Measurements from ENCODE around the gene CCM2L.
A peak's percentile ranks its signal among the peaks of the same experiment; 100 is the strongest.

CCM2L gene

GRCh38 chr20:32036716-32037485 lies 26.7 kb downstream of the CCM2L start:
- peak overlapping the region; percentile 1 for H2AFZ ChIP-seq (ENCODE audit: low read depth, low read length, severe bottlenecking)
- H3K9me2 ChIP-seq (replicated peaks; ENCODE audit: insufficient read depth, low read length) = no peaks in the 10 kb centered on the region
- H3K9me3 ChIP-seq (ENCODE audit: insufficient read depth, low read length) = no peaks in the 10 kb centered on the region
- no peaks in the 10 kb centered on the region for H4K20me1 ChIP-seq (ENCODE audit: low read depth, low read length)
- peak overlapping the region; percentile 81 for H3K4me2 ChIP-seq (ENCODE audit: low read depth, low read length, poor library complexity, severe bottlenecking)
- H3K27ac ChIP-seq (ENCODE audit: low read depth, low read length) = peak overlapping the region; percentile 99
- H3F3A ChIP-seq (ENCODE audit: insufficient read depth) = peaks cover 78% of the 10 kb centered on the region
- no peak for TF ChIP-seq EZH2phosphoT487 (conservative IDR thresholded peaks at IDR 0.05; ENCODE audit: low read length)
- TF ChIP-seq, protein P1, sequence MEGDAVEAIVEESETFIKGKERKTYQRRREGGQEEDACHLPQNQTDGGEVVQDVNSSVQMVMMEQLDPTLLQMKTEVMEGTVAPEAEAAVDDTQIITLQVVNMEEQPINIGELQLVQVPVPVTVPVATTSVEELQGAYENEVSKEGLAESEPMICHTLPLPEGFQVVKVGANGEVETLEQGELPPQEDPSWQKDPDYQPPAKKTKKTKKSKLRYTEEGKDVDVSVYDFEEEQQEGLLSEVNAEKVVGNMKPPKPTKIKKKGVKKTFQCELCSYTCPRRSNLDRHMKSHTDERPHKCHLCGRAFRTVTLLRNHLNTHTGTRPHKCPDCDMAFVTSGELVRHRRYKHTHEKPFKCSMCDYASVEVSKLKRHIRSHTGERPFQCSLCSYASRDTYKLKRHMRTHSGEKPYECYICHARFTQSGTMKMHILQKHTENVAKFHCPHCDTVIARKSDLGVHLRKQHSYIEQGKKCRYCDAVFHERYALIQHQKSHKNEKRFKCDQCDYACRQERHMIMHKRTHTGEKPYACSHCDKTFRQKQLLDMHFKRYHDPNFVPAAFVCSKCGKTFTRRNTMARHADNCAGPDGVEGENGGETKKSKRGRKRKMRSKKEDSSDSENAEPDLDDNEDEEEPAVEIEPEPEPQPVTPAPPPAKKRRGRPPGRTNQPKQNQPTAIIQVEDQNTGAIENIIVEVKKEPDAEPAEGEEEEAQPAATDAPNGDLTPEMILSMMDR (IDR thresholded peaks at IDR 0.05; ENCODE audit: insufficient read depth, low read length, poor library complexity, severe bottlenecking) = no peak
- H3K79me2 ChIP-seq (ENCODE audit: insufficient read depth, low read length) = no peaks in the 10 kb centered on the region
- no peaks in the 10 kb centered on the region for H3K36me3 ChIP-seq (ENCODE audit: low read length)
- peak overlapping the region; percentile 30 for H3K4me3 ChIP-seq (ENCODE audit: insufficient read depth, low read length, poor library complexity, severe bottlenecking)
- no peaks in the 10 kb centered on the region for H3K27me3 ChIP-seq (ENCODE audit: low read length)
- peak overlapping the region; percentile 63 for H3K9ac ChIP-seq (ENCODE audit: low read length)

DNA sequence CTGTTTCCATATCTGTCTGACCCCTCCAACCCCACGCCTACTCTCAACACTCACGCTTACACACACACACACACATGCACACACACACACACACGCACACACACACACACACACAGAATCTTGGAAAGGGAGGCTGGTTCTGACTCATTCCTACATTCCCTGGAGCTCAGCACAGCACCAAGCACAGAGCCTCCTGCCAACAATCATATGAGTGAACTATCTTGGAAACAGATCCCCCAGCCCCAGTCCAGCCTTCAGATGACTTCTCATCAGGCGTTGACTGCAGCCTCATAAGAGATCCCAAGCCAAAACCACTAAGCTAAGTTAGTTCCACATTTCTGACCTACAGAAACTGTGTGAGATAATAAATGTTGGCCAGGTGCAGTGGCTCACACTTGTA lies 27.7 kb downstream of the CCM2L start:
- Histone ChIP-seq H3K79me2 (ENCODE audit: insufficient read depth, low read length) (no peaks in the 10 kb centered on the region), H3K9me2 (replicated peaks; ENCODE audit: insufficient read depth, low read length) (no peaks in the 10 kb centered on the region), H4K20me1 (ENCODE audit: low read depth, low read length) (no peaks in the 10 kb centered on the region), H3F3A (ENCODE audit: insufficient read depth) (peaks cover 82% of the 10 kb centered on the region), H3K27ac (ENCODE audit: low read depth, low read length) (peak overlapping the region; percentile 99), H3K36me3 (ENCODE audit: low read length) (no peaks in the 10 kb centered on the region), H3K4me2 (ENCODE audit: low read depth, low read length, poor library complexity, severe bottlenecking) (peak overlapping the region; percentile 81), H3K27me3 (ENCODE audit: low read length) (no peaks in the 10 kb centered on the region), H3K4me3 (ENCODE audit: insufficient read depth, low read length, poor library complexity, severe bottlenecking) (peak overlapping the region; percentile 30), H2AFZ (ENCODE audit: low read depth, low read length, severe bottlenecking) (no peak overlapping the region), H3K9ac (ENCODE audit: low read length) (peak overlapping the region; percentile 63), H3K9me3 (ENCODE audit: insufficient read depth, low read length) (no peaks in the 10 kb centered on the region)
- TF ChIP-seq EZH2phosphoT487 (conservative IDR thresholded peaks at IDR 0.05; ENCODE audit: low read length) = no peak
- TF ChIP-seq, protein P1 (IDR thresholded peaks at IDR 0.05; ENCODE audit: insufficient read depth, low read length, poor library complexity, severe bottlenecking) = no peak

GRCh38 chr20:32040142-32040953 lies 30.1 kb downstream of the CCM2L start:
- Histone ChIP-seq H3K36me3 (ENCODE audit: low read length) (no peaks in the 10 kb centered on the region), H3K9me3 (ENCODE audit: insufficient read depth, low read length) (no peaks in the 10 kb centered on the region), H3F3A (ENCODE audit: insufficient read depth) (peaks cover 84% of the 10 kb centered on the region), H3K9me2 (replicated peaks; ENCODE audit: insufficient read depth, low read length) (no peaks in the 10 kb centered on the region), H3K79me2 (ENCODE audit: insufficient read depth, low read length) (no peaks in the 10 kb centered on the region), H3K27me3 (ENCODE audit: low read length) (no peaks in the 10 kb centered on the region), H3K27ac (ENCODE audit: low read depth, low read length) (peak overlapping the region; percentile 99), H3K4me2 (ENCODE audit: low read depth, low read length, poor library complexity, severe bottlenecking) (peak overlapping the region; percentile 81), H2AFZ (ENCODE audit: low read depth, low read length, severe bottlenecking) (no peak overlapping the region), H4K20me1 (ENCODE audit: low read depth, low read length) (no peaks in the 10 kb centered on the region), H3K4me3 (ENCODE audit: insufficient read depth, low read length, poor library complexity, severe bottlenecking) (peak overlapping the region; percentile 53), H3K9ac (ENCODE audit: low read length) (peak overlapping the region; percentile 67)
- TF ChIP-seq, protein P1 (IDR thresholded peaks at IDR 0.05; ENCODE audit: insufficient read depth, low read length, poor library complexity, severe bottlenecking) = no peak
- no peak for TF ChIP-seq EZH2phosphoT487 (conservative IDR thresholded peaks at IDR 0.05; ENCODE audit: low read length)
